Measurements from ENCODE around the gene SART1.

GRCh38 chr11:65965986-65966762 lies 4.6 kb downstream of the SART1 start:
- no peak for TF ChIP-seq CTCF (IDR thresholded peaks at IDR 0.05)
- no peak for TF ChIP-seq POLR2A (IDR thresholded peaks at IDR 0.05)

Data from tibial nerve (tissue), 3 donors.